B cell (primary cell): ENCODE measurements around the gene CYP4A11. TPM values are rescaled to one million over a fixed set of nuclear protein-coding genes. Genes with fewer than 3 reads are reported as not detected.
"Not testable (repeated sequence)": the region's sequence is repeated elsewhere in the genome, so short reads cannot be mapped to it uniquely, and the experiment has no call there.

Experiments used
- ATAC-seq: fragments of 200-7000 bp; cut with Tn5 transposase; one replicate; pipeline ENCODE4 v1.10.0; 2021; ENCODE audit warnings: low read depth, mild to moderate bottlenecking, moderate number of reproducible peaks, moderate library complexity
- CTCF ChIA-PET: fragments of 350-600 bp; sonication (Branson Sonifier 250); formaldehyde crosslinking; loops from one replicate; lab custom pipeline; 2021; ENCODE audit warnings: antibody characterized with exemption, inconsistent platforms; lab: Charles Lee
- POLR2A ChIA-PET: fragments of 350-600 bp; sonication (Branson Sonifier 250); formaldehyde crosslinking; loops from one replicate; lab custom pipeline; 2021; ENCODE audit warnings: antibody characterized with exemption; lab: Charles Lee
- DNase-seq: peaks from one replicate; pipeline ENCODE4 v3.0.0; 2013
- H2AFZ ChIP-seq: 2 replicates; pipeline ENCODE4 v1.6.1; 2012; ENCODE audit warnings: mild to moderate bottlenecking, low read depth, low read length; ENCODE audit not compliant: insufficient read depth, poor library complexity, severe bottlenecking
- H3K27ac ChIP-seq, 2 donors: 1 replicate in 1 of 2; 2 replicates in 1 of 2; pipeline ENCODE4 v1.5.1; 2012 to 2013; ENCODE audit warnings: low read length in 2 of 2, mild to moderate bottlenecking in 2 of 2, moderate library complexity in 1 of 2
- H3K27me3 ChIP-seq, 4 experiments: fragments of 200-600 bp in 1 of 4; sonication (generic) in 1 of 4; replicated peaks in 1 of 4; 1 replicate in 2 of 4; 2 replicates in 2 of 4; pipeline versions ENCODE4 v1.6.1 to v1.7.0; 2013 to 2016; ENCODE audit warnings: low read length in 3 of 4, mild to moderate bottlenecking in 2 of 4, mixed read lengths in 1 of 4, moderate library complexity in 1 of 4; ENCODE audit not compliant: insufficient read depth in 4 of 4, control insufficient read depth in 3 of 4; ENCODE audit errors: control extremely low read depth in 1 of 4
- H3K36me3 ChIP-seq, 2 experiments: replicated peaks in 1 of 2; 1 replicate in 1 of 2; 2 replicates in 1 of 2; pipeline versions ENCODE4 v1.6.1 to v1.7.1; 2013; ENCODE audit warnings: low read length in 1 of 2; ENCODE audit not compliant: insufficient read depth in 2 of 2, control insufficient read depth in 1 of 2; ENCODE audit errors: control extremely low read depth in 1 of 2, extremely low read depth in 1 of 2
- H3K4me1 ChIP-seq, 2 donors: fragments of 200-600 bp in 1 of 2; sonication (generic) in 1 of 2; 1 replicate in 1 of 2; 2 replicates in 1 of 2; pipeline versions ENCODE4 v1.5.1 to v1.6.1; 2013 to 2017; ENCODE audit warnings: low read length in 2 of 2; ENCODE audit not compliant: control insufficient read depth in 2 of 2, insufficient read depth in 2 of 2
- H3K4me2 ChIP-seq: replicated peaks from 2 replicates; pipeline ENCODE3; 2012; ENCODE audit warnings: mild to moderate bottlenecking, low read depth, low read length; ENCODE audit not compliant: poor library complexity, severe bottlenecking
- H3K4me3 ChIP-seq, 5 experiments: fragments of 200-600 bp in 1 of 5; sonication (generic) in 1 of 5; 1 replicate in 3 of 5; 2 replicates in 2 of 5; pipeline versions ENCODE4 v1.5.1 to v1.7.0; 2011 to 2016; ENCODE audit warnings: low read length in 4 of 5, mild to moderate bottlenecking in 4 of 5, low read depth in 2 of 5, control low read depth in 1 of 5, moderate library complexity in 1 of 5; ENCODE audit not compliant: insufficient read depth in 1 of 5; ENCODE audit errors: control extremely low read depth in 1 of 5, extremely low read depth in 1 of 5
- H3K79me2 ChIP-seq: fragments of 200-600 bp; sonication (generic); one replicate; pipeline ENCODE4 v1.6.0; 2016; ENCODE audit warnings: low read length; ENCODE audit not compliant: control insufficient read depth, insufficient read depth
- H3K9ac ChIP-seq: fragments of 200-600 bp; sonication (generic); 2 replicates; pipeline ENCODE4 v1.6.1; 2017; ENCODE audit warnings: mild to moderate bottlenecking, low read length, moderate library complexity
- H3K9me3 ChIP-seq, 3 donors: one replicate each; pipeline versions ENCODE4 v1.6.1 to v1.7.1; 2013; ENCODE audit warnings: low read length in 2 of 3; ENCODE audit not compliant: control insufficient read depth in 2 of 3, insufficient read depth in 1 of 3; ENCODE audit errors: control extremely low read depth in 1 of 3
- H4K20me1 ChIP-seq: 2 replicates; pipeline ENCODE4 v1.6.0; 2012; ENCODE audit warnings: mild to moderate bottlenecking, low read length; ENCODE audit not compliant: insufficient read depth, control insufficient read depth, poor library complexity, severe bottlenecking
- H3K27ac Mint-ChIP-seq: one replicate; pipeline ENCODE4 v1.8.0; 2021; ENCODE audit warnings: mixed read lengths
- H3K27me3 Mint-ChIP-seq: one replicate; pipeline ENCODE4 v1.8.0; 2021; ENCODE audit warnings: mixed read lengths
- H3K4me1 Mint-ChIP-seq: one replicate; pipeline ENCODE4 v1.8.0; 2021; ENCODE audit warnings: mixed read lengths
- H3K4me3 Mint-ChIP-seq: one replicate; pipeline ENCODE4 v1.8.0; 2021; ENCODE audit warnings: mixed read lengths
- H3K9me3 Mint-ChIP-seq: one replicate; pipeline ENCODE4 v1.8.0; 2022; ENCODE audit warnings: mixed read lengths; ENCODE audit not compliant: insufficient read depth
- CTCF ChIP-seq: fragments of 200-600 bp; IDR thresholded peaks from one replicate; pipeline ENCODE4 v1.8.0; 2022; ENCODE audit warnings: antibody characterized with exemption, mild to moderate bottlenecking
- EZH2 ChIP-seq: IDR thresholded peaks from 2 replicates; pipeline ENCODE4 v1.6.1; 2012; ENCODE audit warnings: borderline replicate concordance, low read depth, mild to moderate bottlenecking, moderate library complexity, low read length; ENCODE audit not compliant: insufficient read depth, poor library complexity, severe bottlenecking
- WGBS: methylation state at CpG from one replicate; pipeline ENCODE4 v1.1.5; 2013; ENCODE audit warnings: missing lambda C conversion rate; ENCODE audit not compliant: insufficient coverage; 5-methylcytosine and 5-hydroxymethylcytosine counted together
- intact Hi-C: fragments of 100-400 bp; cut with micrococcal nuclease; formaldehyde crosslinking; loops from one replicate; pipeline ENCODE4 v1.10.0; 2022
- polyA minus RNA-seq: library from RNA; depleted of rRNA, polyadenylated mRNA; stranded (reverse); fragments of >200 nt; gene quantifications from 2 replicates; pipeline ENCODE4 v1.2.3, GENCODE V29; 2012
- polyA plus RNA-seq: library from polyadenylated mRNA; depleted of rRNA; stranded (reverse); fragments of >200 nt; gene quantifications from 2 replicates; pipeline ENCODE4 v1.2.3, GENCODE V29; 2012
- total RNA-seq, 2 donors: library from RNA; stranded (reverse); fragments of 120-200 nt in 1 of 2; gene quantifications; 1 replicate in 1 of 2; 2 replicates in 1 of 2; pipeline versions ENCODE4 v1.2.3 to v1.2.4, GENCODE V29; 2013 to 2022

Gene CYP4A11
- total RNA-seq (not detected in 2 replicates), polyA plus RNA-seq (not detected in 2 replicates), polyA minus RNA-seq (not detected in 2 replicates)
- not detected for total RNA-seq (2013)

GRCh38 chr1:46941135-46941694 lies at the start of gene CYP4A11:
Gene CYP4A11 (minus strand): TSS chr1:46941476. CDS start chr1:46941433, 43 bp downstream.
- WGBS: 71% methylated on average over 3 of the region's 5 CpGs
- H3K9me3 ChIP-seq: no peaks in the 10 kb centered on the region
- TF ChIP-seq CTCF (no peak), EZH2 (no peak)
- Mint-ChIP-seq H3K27me3 (peaks cover 7% of the 10 kb centered on the region), H3K4me1 (no peaks in the 10 kb centered on the region), H3K27ac (no peak within 1 kb of the TSS), H3K4me3 (no peak within 1 kb of the TSS), H3K9me3 (no peaks in the 10 kb centered on the region)
- no peaks in the 10 kb centered on the region for H3K27me3 ChIP-seq
- H3K27ac ChIP-seq: no peak within 1 kb of the TSS
- no peak within 1 kb of the TSS for H2AFZ ChIP-seq
- no peak within 1 kb of the TSS for H3K4me3 ChIP-seq
- no peaks in the 10 kb centered on the region for H3K36me3 ChIP-seq
- POLR2A ChIA-PET: no interaction called here
- H3K4me1 ChIP-seq: no peaks in the 10 kb centered on the region
- ATAC-seq: no peak
- CTCF ChIA-PET: no interaction called here
- intact Hi-C loops: no loop called here
- H3K79me2 ChIP-seq: no peaks in the 10 kb centered on the region
- no peak within 1 kb of the TSS for H3K4me2 ChIP-seq
- no peak for DNase-seq
- H3K9ac ChIP-seq: no peak within 1 kb of the TSS
- H4K20me1 ChIP-seq: no peaks in the 10 kb centered on the region

GRCh38 chr1:46990541-46990940 lies 49.3 kb upstream of the CYP4A11 start:
- intact Hi-C loops, H3K27ac Mint-ChIP-seq, H3K4me3 ChIP-seq, H3K9ac ChIP-seq, H3K27me3 ChIP-seq, POLR2A ChIA-PET, H3K9me3 ChIP-seq, H3K4me2 ChIP-seq, ATAC-seq, H3K9me3 Mint-ChIP-seq, H3K4me3 Mint-ChIP-seq, H4K20me1 ChIP-seq, DNase-seq, H3K4me1 ChIP-seq, H2AFZ ChIP-seq, H3K36me3 ChIP-seq, H3K4me1 Mint-ChIP-seq, H3K27me3 Mint-ChIP-seq, H3K79me2 ChIP-seq, CTCF ChIA-PET, H3K27ac ChIP-seq: not testable (repeated sequence)
- no CpG with 5 or more reads among the region's 2 CpGs for WGBS
